Activated naive CD8-positive, alpha-beta T cell (primary cell): Measurements from ENCODE around the gene NTN3.
A peak's percentile ranks its signal among the peaks of the same experiment; 100 is the strongest.

Source experiments
- H3K27ac Mint-ChIP-seq: one replicate; pipeline ENCODE4 v1.8.0; 2021; ENCODE audit warnings: mixed read lengths
- H3K27me3 Mint-ChIP-seq: one replicate; pipeline ENCODE4 v1.8.0; 2021; ENCODE audit warnings: mixed read lengths
- H3K36me3 Mint-ChIP-seq: one replicate; pipeline ENCODE4 v1.8.0; 2021; ENCODE audit warnings: mixed read lengths
- H3K4me1 Mint-ChIP-seq: one replicate; pipeline ENCODE4 v1.8.0; 2021; ENCODE audit warnings: low read depth, mixed read lengths
- H3K4me3 Mint-ChIP-seq: one replicate; pipeline ENCODE4 v1.8.0; 2021; ENCODE audit warnings: mild to moderate bottlenecking, mixed read lengths
- H3K9me3 Mint-ChIP-seq: one replicate; pipeline ENCODE4 v1.8.0; 2021; ENCODE audit warnings: low read depth, mixed read lengths

The NTN3 gene

DNA sequence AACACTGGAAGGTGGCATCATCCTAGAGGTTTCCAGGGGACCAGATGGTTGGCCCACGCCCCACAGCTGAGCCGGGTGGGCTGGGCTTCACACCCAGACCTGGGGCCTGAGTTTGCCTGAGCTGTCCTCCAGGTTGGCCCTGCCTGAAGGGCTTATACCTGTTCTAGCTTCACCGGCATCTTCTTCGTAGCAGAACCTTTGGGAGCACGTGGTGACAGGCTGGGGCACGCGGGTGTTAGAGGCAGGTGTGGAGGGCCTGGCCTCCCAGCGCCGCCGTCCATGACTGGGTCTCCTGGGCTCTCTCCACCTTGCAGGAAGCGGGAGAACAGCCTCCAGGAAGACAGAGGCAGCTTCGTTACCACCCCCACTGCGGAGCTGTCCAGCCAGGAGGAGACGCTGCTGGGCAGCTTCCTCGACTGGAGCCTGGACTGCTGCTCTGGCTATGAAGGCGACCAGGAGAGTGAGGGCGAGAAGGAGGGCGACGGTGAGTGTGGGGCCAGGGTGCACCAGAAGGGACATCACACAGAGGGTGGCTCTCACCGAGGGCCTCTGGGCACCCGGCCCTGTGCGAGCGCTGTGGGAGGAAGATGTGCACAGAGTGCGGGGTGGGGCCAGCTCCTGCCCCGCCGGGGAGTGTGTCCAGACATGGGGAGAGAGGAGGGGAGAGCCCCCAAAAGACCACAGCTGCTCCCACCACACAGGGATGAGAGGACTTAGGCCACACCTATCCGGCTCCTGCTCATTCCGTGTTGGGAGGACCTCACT, 15.8 kb upstream of the NTN3 start:
- H3K36me3 Mint-ChIP-seq = peaks cover 3% of the 10 kb centered on the region
- no peaks in the 10 kb centered on the region for H3K27me3 Mint-ChIP-seq
- no peak overlapping the region for H3K4me3 Mint-ChIP-seq
- no peaks in the 10 kb centered on the region for H3K9me3 Mint-ChIP-seq
- peaks cover 7% of the 10 kb centered on the region for H3K4me1 Mint-ChIP-seq
- no peak overlapping the region for H3K27ac Mint-ChIP-seq

- Mint-ChIP-seq H3K9me3 (no peaks in the 10 kb centered on the region), H3K4me1 (peaks cover 7% of the 10 kb centered on the region), H3K27ac (no peak overlapping the region), H3K27me3 (no peaks in the 10 kb centered on the region), H3K4me3 (no peak overlapping the region), H3K36me3 (peaks cover 3% of the 10 kb centered on the region)
Observed at GRCh38 chr16:2456551-2457153, 14.4 kb upstream of the NTN3 start.

DNA sequence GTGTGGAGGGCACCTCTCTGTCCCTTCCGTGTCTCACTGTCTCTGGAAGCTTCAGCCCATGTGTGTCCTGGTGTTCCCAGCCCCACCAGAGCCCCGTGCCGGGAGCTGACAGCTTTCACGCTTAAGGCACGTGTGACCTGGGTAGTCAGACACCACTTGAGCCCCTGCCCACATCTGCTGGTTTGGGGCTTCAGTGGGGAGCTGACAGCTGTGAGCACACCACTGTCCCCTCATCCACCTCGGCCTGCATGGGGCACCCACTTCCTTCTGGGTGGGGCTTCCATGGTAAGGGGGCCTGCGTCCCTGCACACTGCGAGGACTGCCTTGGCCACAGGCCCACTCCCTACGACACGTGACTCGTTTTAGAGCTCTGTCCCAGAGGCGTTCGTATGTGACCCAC, 13.8 kb upstream of the NTN3 start:
- no peaks in the 10 kb centered on the region for H3K27me3 Mint-ChIP-seq
- H3K36me3 Mint-ChIP-seq = peaks cover 3% of the 10 kb centered on the region
- H3K27ac Mint-ChIP-seq = no peak overlapping the region
- H3K4me1 Mint-ChIP-seq = peaks cover 7% of the 10 kb centered on the region
- H3K4me3 Mint-ChIP-seq = no peak overlapping the region
- no peaks in the 10 kb centered on the region for H3K9me3 Mint-ChIP-seq

GRCh38 chr16:2457946-2458345, 13.2 kb upstream of the NTN3 start:
- no peak overlapping the region for H3K4me3 Mint-ChIP-seq
- peaks cover 7% of the 10 kb centered on the region for H3K4me1 Mint-ChIP-seq
- H3K9me3 Mint-ChIP-seq = no peaks in the 10 kb centered on the region
- H3K27me3 Mint-ChIP-seq = no peaks in the 10 kb centered on the region
- peaks cover 3% of the 10 kb centered on the region for H3K36me3 Mint-ChIP-seq
- H3K27ac Mint-ChIP-seq = no peak overlapping the region

DNA sequence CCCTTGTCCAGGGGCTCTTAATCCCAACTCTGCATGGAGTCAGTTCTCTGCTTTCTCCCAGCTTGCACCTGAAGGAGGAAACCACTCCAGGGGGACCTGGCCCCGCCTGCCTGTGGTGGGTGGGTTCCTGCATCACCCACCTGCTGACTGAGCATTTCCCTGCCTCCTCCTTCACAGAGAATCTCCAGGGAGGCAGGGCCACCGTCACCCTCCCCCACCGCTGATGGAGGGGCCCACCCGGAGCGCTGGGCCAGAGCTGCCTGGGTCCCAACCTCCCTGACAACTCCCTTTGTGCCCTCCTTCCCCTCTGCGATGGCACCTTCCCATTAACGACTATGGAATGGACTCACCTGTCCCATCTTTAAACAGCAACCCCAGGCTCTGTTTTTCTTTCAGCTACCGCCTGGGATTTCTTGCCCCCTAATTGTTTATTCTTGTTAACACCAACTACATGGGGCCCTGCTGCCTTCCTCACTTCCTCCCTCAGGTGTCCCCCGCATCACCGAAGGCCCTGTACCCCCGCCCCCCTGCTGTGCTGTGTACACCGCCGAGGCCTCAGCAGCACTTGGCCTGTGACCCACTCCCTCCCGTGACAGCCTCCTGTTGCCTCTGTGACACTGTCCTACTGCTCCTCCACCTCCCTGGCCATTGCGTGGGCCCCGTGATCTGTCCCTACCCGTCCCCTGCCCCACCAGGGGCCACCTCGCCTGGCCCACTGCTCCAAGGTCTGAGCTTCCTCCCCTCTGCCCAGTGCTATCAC, 12.0 kb upstream of the NTN3 start:
- H3K9me3 Mint-ChIP-seq = no peaks in the 10 kb centered on the region
- no peaks in the 10 kb centered on the region for H3K36me3 Mint-ChIP-seq
- H3K4me1 Mint-ChIP-seq = peaks cover 7% of the 10 kb centered on the region
- peak overlapping the region; percentile 81 for H3K27ac Mint-ChIP-seq
- no peaks in the 10 kb centered on the region for H3K27me3 Mint-ChIP-seq
- H3K4me3 Mint-ChIP-seq = peak overlapping the region; percentile 92

DNA sequence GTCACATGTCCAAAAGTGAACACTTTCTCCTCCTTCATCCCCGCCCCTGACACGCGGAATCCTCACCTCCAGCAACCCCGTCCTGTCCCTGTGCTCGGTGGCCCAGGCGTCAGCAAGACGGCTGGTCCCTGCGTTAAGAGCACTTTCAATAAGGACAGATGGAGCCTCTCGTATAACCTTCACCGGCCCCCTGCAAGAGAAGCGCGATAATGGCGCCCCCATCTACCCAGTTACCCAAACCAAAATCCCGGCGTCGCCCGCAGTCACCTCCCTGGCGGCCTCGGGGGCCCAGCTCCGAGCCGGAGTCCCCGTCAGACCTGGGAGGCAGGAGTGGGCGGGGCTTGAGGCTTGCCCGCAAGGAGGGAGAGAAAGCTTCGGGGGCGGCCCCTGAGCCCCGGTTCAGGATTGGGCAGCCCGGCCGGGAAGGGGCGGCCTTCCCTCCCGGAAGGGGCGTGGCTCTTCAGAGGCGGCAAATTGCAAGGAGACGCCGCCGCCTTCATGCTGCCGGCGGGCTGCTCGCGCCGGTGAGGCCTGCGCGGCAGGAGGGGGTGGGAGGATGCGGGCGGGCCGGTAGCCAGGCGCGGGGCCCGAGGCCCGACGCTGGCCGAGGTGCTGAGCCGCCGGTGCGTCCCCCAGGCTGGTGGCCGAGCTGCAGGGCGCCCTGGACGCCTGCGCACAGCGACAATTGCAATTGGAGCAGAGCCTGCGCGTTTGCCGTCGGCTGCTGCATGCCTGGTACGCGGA, 11.3 kb upstream of the NTN3 start, which contains the start of gene TEDC2:
Gene TEDC2 (plus strand): TSS at position 463 of the 744 bp plus-strand sequence. CDS start 36 bp downstream, at position 499.
- Mint-ChIP-seq H3K9me3 (no peaks in the 10 kb centered on the region), H3K4me3 (peak within 1 kb of the TSS; percentile 92), H3K36me3 (no peaks in the 10 kb centered on the region), H3K27ac (peak within 1 kb of the TSS; percentile 81), H3K27me3 (no peaks in the 10 kb centered on the region), H3K4me1 (peaks cover 7% of the 10 kb centered on the region)

- Mint-ChIP-seq H3K27ac (no peak overlapping the region), H3K4me3 (peak overlapping the region; percentile 61), H3K4me1 (peaks cover 7% of the 10 kb centered on the region)
Observed at GRCh38 chr16:2460391-2460713, 10.7 kb upstream of the NTN3 start.

DNA sequence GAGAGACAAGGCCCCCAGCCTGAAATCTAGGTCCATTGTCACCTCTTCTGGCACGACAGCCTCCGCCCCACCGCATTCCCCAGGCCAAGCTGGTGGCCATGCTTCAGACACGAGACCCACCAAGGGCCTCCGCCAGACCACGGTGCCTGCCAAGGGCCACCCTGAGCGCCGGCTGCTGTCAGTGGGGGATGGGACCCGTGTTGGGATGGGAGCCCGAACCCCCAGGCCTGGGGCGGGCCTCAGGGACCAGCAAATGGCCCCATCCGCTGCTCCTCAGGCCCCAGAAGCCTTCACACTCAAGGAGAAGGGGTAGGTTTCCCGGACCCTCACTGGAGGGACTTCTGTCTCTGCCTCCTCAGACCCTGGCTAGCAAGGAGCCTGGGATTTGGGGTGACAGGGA, 10.2 kb upstream of the NTN3 start:
- H3K9me3 Mint-ChIP-seq = no peaks in the 10 kb centered on the region
- no peaks in the 10 kb centered on the region for H3K27me3 Mint-ChIP-seq
- peaks cover 7% of the 10 kb centered on the region for H3K4me1 Mint-ChIP-seq
- H3K4me3 Mint-ChIP-seq = peak overlapping the region; percentile 61
- H3K27ac Mint-ChIP-seq = no peak overlapping the region
- no peaks in the 10 kb centered on the region for H3K36me3 Mint-ChIP-seq

More at GRCh38 chr16:2460391-2460713, 10.7 kb upstream of the NTN3 start:
- Mint-ChIP-seq H3K36me3 (no peaks in the 10 kb centered on the region), H3K9me3 (no peaks in the 10 kb centered on the region), H3K27me3 (no peaks in the 10 kb centered on the region)

- Mint-ChIP-seq H3K27ac (no peak overlapping the region), H3K4me3 (no peak overlapping the region), H3K4me1 (peaks cover 7% of the 10 kb centered on the region), H3K27me3 (no peaks in the 10 kb centered on the region), H3K36me3 (no peaks in the 10 kb centered on the region), H3K9me3 (no peaks in the 10 kb centered on the region)
Observed at GRCh38 chr16:2462031-2462866, 8.8 kb upstream of the NTN3 start.

GRCh38 chr16:2464333-2464732, 6.8 kb upstream of the NTN3 start:
- no peak overlapping the region for H3K4me3 Mint-ChIP-seq
- H3K27ac Mint-ChIP-seq = no peak overlapping the region

GRCh38 chr16:2465653-2466415, 5.3 kb upstream of the NTN3 start:
- H3K27me3 Mint-ChIP-seq = peaks cover 6% of the 10 kb centered on the region
- H3K4me3 Mint-ChIP-seq = no peak overlapping the region
- H3K4me1 Mint-ChIP-seq = peaks cover 7% of the 10 kb centered on the region
- H3K36me3 Mint-ChIP-seq = no peaks in the 10 kb centered on the region
- H3K9me3 Mint-ChIP-seq = no peaks in the 10 kb centered on the region
- no peak overlapping the region for H3K27ac Mint-ChIP-seq

More at GRCh38 chr16:2464333-2464732, 6.8 kb upstream of the NTN3 start:
- no peaks in the 10 kb centered on the region for H3K27me3 Mint-ChIP-seq
- no peaks in the 10 kb centered on the region for H3K36me3 Mint-ChIP-seq
- no peaks in the 10 kb centered on the region for H3K9me3 Mint-ChIP-seq
- peaks cover 6% of the 10 kb centered on the region for H3K4me1 Mint-ChIP-seq

DNA sequence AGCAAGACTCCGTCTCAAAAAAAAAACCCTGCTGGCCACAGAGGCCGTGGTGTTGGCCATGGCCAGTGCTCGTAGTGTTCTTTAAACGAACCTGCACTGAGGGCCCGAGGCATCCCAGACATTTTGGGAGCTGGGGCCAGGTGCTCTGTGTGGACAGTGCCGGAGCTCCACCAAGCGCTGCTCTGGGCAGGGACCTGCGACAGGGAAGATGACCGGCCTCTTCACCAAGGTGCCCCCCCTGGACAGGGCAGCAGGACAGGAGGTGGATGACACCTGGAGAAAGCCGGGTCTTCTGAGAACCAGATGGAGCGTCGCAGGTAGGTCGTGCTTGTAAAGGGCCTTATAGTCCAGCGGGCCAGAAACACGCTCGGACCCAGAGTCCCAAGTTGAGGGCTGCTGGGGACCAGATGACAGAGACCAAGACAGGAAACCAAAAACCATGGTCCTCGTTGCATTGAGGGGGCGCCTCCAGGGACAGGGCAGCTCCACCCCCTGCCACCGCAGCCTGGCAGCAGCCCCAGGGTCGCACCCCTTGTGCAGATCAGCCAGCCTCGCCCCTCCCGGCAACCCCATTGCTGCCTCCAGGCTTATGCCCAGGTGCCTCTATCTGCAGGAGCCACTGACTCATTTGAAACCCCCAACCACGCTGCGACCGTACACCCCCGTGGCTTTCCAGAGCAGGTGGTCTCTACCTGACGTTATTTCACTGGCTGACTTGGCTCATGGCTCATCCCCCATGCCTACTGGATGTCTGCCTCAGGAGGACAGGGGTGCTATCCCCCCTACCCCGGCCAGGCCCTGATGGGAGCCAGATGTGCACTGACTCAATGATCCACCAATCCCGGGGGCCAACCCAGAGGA, 4.2 kb upstream of the NTN3 start:
- Mint-ChIP-seq H3K4me1 (peaks cover 7% of the 10 kb centered on the region), H3K27ac (no peak overlapping the region), H3K36me3 (no peaks in the 10 kb centered on the region), H3K4me3 (peak overlapping the region; percentile 27), H3K9me3 (no peaks in the 10 kb centered on the region), H3K27me3 (peaks cover 6% of the 10 kb centered on the region)
